WI38 (cell line): ENCODE data around the gene S100A12.
A peak's percentile ranks its signal among the peaks of the same experiment; 100 is the strongest.

ENCODE experiments used
- H3K4me3 ChIP-seq: 2 replicates; pipeline ENCODE4 v1.5.1; 2011; ENCODE audit warnings: low read depth, mild to moderate bottlenecking, control low read depth, low read length
- CTCF ChIP-seq: IDR thresholded peaks from 2 replicates; pipeline ENCODE4 v1.5.1; 2012; ENCODE audit warnings: low read depth, mild to moderate bottlenecking, control low read depth, low read length

Gene S100A12

GRCh38 chr1:153357853-153358690, 17.3 kb downstream of the S100A12 start, which contains the start of gene S100A9:
S100A9 (plus strand) TSS chr1:153357854; CDS start chr1:153358284, 430 bp downstream.
- TF ChIP-seq CTCF = no peak
- no peak within 1 kb of the TSS for H3K4me3 ChIP-seq

GRCh38 chr1:153357076-153357852, 18.2 kb downstream of the S100A12 start:
- no peak overlapping the region for H3K4me3 ChIP-seq
- no peak for TF ChIP-seq CTCF

GRCh38 chr1:153356392-153357075, 18.9 kb downstream of the S100A12 start:
- TF ChIP-seq CTCF = no peak
- no peak overlapping the region for H3K4me3 ChIP-seq

GRCh38 chr1:153355445-153356071, 19.9 kb downstream of the S100A12 start:
- peak; percentile 43 for TF ChIP-seq CTCF
- H3K4me3 ChIP-seq = no peak overlapping the region

GRCh38 chr1:153354515-153355193, 20.8 kb downstream of the S100A12 start:
- no peak for TF ChIP-seq CTCF

GRCh38 chr1:153353226-153353947, 22.0 kb downstream of the S100A12 start:
- no peak for TF ChIP-seq CTCF
- H3K4me3 ChIP-seq = no peak overlapping the region

More at GRCh38 chr1:153354515-153355193, 20.8 kb downstream of the S100A12 start:
- no peak overlapping the region for H3K4me3 ChIP-seq
